WERI-Rb-1 (cell line): ENCODE data around the gene GPX2.
A peak's percentile ranks its signal among the peaks of the same experiment; 100 is the strongest.

Source experiments
- DNase-seq: peaks from one replicate; pipeline ENCODE4 v3.0.0-alpha.2; 2020
- H3K27ac ChIP-seq: fragments of 250-450 bp; sonication (Bioruptor Pico); 2 replicates; pipeline ENCODE4 v1.5.1; 2020; ENCODE audit warnings: mild to moderate bottlenecking, moderate library complexity
- H3K27me3 ChIP-seq: fragments of 250-450 bp; sonication (Bioruptor Pico); 2 replicates; pipeline ENCODE4 v1.5.1; 2021; ENCODE audit warnings: mild to moderate bottlenecking, low read depth, moderate library complexity; ENCODE audit not compliant: insufficient read depth, severe bottlenecking
- H3K36me3 ChIP-seq: fragments of 250-450 bp; sonication (Bioruptor Pico); 2 replicates; pipeline ENCODE4 v1.5.1; 2020; ENCODE audit warnings: mild to moderate bottlenecking, moderate library complexity
- H3K4me3 ChIP-seq: 2 replicates; pipeline ENCODE4 v1.5.1; 2011; ENCODE audit warnings: low read depth, mild to moderate bottlenecking, control low read depth, low read length
- H3K9me3 ChIP-seq: fragments of 250-450 bp; sonication (Bioruptor Pico); 2 replicates; pipeline ENCODE4 v1.5.1; 2021; ENCODE audit warnings: mild to moderate bottlenecking, moderate library complexity; ENCODE audit not compliant: severe bottlenecking
- TF ChIP-seq, protein P1 (sequence below): IDR thresholded peaks from 2 replicates; pipeline ENCODE4 v1.5.1; 2011; ENCODE audit warnings: low read depth, mild to moderate bottlenecking, control low read depth, inconsistent platforms, low read length

Gene GPX2

DNA sequence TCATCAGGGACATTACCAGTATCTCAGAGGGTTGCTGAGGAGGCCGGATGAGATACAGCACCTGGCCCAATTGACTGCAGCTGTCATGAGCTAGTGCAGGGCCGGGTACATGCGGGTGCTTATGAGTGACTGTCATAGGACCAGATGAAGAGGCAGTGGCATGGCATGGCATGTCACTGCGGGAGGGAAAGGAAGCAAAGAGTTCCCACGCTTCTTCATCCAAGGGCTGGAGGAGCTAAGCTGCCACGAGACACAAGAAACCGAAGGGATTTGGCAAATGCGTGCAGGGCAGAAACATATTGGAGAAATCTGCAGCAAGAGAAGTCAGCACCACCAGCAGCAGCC is 10.7 kb upstream of the GPX2 start:
- no peaks in the 10 kb centered on the region for H3K36me3 ChIP-seq
- no peak overlapping the region for H3K4me3 ChIP-seq
- TF ChIP-seq, protein P1, sequence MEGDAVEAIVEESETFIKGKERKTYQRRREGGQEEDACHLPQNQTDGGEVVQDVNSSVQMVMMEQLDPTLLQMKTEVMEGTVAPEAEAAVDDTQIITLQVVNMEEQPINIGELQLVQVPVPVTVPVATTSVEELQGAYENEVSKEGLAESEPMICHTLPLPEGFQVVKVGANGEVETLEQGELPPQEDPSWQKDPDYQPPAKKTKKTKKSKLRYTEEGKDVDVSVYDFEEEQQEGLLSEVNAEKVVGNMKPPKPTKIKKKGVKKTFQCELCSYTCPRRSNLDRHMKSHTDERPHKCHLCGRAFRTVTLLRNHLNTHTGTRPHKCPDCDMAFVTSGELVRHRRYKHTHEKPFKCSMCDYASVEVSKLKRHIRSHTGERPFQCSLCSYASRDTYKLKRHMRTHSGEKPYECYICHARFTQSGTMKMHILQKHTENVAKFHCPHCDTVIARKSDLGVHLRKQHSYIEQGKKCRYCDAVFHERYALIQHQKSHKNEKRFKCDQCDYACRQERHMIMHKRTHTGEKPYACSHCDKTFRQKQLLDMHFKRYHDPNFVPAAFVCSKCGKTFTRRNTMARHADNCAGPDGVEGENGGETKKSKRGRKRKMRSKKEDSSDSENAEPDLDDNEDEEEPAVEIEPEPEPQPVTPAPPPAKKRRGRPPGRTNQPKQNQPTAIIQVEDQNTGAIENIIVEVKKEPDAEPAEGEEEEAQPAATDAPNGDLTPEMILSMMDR = no peak
- no peak for DNase-seq
- H3K9me3 ChIP-seq = no peaks in the 10 kb centered on the region
- H3K27ac ChIP-seq = no peak overlapping the region
- H3K27me3 ChIP-seq = no peaks in the 10 kb centered on the region

DNA sequence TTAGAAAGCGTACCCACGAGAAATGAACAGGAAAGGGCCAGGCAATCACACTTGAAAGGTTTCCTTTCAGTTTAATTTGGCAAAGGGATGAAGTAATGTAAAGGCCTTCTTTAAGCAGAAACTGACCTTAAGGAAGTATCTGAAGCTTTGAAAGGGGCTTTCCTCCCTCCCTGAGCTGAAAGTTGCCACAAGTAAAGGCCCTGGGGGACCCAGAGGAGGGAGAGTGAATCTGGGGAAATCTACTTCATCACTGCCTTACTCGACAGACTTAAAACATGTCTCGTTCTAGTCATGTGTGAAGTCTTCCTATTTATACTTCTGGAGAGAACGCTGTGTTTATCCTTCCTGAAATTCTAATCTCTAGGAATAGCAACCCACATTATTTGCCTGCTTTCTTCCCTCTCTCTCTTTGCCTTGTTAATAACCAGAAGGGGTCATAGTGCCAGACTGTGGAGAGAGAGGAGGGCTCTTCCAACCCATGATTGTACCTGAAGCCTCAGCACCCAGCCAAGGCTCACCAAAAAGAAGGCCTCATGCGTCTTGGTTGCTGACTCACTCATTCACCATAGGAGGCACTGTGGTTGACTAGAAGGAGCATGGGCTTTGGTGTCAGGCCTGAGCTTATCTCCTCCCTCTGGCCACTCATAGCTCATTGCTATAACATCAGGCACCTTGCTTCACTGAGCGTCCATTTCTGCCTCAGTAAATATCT is 10.2 kb upstream of the GPX2 start:
- TF ChIP-seq, protein P1 = peak; percentile 49
- no peak overlapping the region for H3K27ac ChIP-seq
- no peaks in the 10 kb centered on the region for H3K36me3 ChIP-seq
- H3K9me3 ChIP-seq = no peaks in the 10 kb centered on the region
- DNase-seq = no peak
- no peak overlapping the region for H3K4me3 ChIP-seq
- H3K27me3 ChIP-seq = no peaks in the 10 kb centered on the region

DNA sequence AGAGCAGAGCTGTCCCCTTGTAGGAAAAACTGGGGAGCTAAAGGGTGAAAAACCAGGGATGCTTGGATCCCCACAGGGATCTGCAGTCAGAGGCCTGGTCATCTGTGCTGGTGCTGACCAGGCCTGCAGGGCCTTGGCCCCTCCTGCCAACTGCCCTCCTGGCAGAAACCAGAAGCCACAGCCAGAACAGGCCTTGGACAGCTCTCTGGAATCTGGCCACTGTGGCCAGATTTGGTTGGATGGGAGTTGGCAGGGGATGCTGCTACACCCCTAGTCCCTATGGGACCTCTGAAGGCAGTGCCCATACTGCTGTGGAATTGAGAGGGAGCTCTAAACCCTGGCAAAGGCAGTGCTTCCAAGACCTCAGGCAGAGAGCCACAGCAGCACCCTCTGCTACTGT is 9.2 kb upstream of the GPX2 start:
- no peak overlapping the region for H3K4me3 ChIP-seq
- H3K9me3 ChIP-seq = no peaks in the 10 kb centered on the region
- no peaks in the 10 kb centered on the region for H3K27me3 ChIP-seq
- no peak overlapping the region for H3K27ac ChIP-seq
- no peaks in the 10 kb centered on the region for H3K36me3 ChIP-seq
- TF ChIP-seq, protein P1 = no peak
- no peak for DNase-seq

DNA sequence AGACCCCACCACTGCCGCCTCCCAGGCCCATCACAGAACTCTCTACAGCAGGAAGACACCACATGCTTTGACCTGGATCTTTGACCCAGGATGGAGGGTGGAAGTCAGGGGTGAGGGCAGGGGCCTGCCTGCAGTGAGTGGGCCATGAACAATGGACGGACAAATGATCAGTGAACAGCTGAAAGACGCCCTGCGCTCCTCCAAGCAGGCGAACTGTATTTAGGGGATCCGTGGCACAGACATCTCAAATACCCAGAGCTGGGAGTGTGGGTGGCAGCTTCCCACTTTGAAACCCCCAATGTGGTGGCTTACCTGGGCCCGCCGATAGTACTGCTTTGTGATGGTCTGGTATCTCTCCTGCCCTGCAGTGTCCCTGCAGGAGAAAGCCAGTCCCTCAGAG is 8.7 kb upstream of the GPX2 start:
- Histone ChIP-seq H3K4me3 (no peak overlapping the region), H3K9me3 (no peaks in the 10 kb centered on the region), H3K27ac (no peak overlapping the region), H3K36me3 (no peaks in the 10 kb centered on the region), H3K27me3 (no peaks in the 10 kb centered on the region)
- DNase-seq = no peak
- TF ChIP-seq, protein P1 = no peak

DNA sequence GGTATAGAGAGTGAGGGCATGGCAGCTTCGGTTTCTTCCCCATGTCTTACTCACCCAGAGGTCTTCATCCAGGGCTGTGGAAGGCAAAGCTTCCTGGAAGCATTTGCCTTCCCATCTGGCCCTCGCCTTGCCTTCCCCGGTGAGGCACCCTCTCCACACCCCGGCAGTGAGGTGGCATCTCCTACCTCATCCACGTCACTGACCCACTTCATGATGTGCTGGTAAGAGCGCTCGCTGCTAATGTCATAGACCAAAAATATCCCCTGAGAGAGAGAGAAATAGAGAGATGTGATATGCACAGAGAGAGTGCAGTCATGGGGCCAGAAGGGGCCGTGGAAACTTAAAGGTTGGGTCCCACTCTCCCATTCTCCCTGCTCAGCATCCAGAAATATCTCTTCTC is 8.3 kb upstream of the GPX2 start:
- no peak for DNase-seq
- Histone ChIP-seq H3K27ac (no peak overlapping the region), H3K27me3 (no peaks in the 10 kb centered on the region), H3K36me3 (no peaks in the 10 kb centered on the region), H3K4me3 (no peak overlapping the region), H3K9me3 (no peaks in the 10 kb centered on the region)
- TF ChIP-seq, protein P1 = no peak

DNA sequence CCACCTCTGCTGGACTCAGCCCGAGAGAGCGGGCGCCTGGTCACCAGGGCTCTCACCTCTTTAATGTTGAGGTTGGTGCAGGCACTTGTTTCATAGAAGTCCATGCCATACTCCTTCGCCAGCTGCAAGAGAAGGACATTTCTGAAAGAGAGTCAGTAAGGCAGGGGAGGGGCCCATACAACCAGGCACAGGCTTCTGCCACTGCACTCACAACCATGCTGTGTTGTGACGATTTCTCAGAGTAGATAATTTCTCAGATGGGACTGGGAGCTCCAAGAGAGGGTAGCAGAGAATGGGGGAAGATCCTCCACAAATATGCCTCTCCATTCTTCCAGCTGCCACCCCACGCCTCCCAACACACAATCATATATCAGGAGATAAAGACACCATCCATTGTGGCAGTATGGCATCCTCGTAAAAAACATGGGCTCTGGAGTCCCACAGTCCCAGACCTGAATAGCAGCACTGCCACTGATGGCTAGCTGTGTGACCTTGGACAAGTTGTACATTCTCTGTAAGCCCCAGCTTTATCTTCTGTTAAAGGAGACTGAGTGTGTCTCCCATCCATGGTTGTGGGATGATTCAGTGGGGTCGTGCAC is 6.2 kb upstream of the GPX2 start:
- no peaks in the 10 kb centered on the region for H3K9me3 ChIP-seq
- TF ChIP-seq, protein P1 = no peak
- H3K27ac ChIP-seq = no peak overlapping the region
- H3K4me3 ChIP-seq = no peak overlapping the region
- DNase-seq = no peak
- no peaks in the 10 kb centered on the region for H3K27me3 ChIP-seq
- H3K36me3 ChIP-seq = no peaks in the 10 kb centered on the region
